CD4-positive, alpha-beta T cell (primary cell): ENCODE data around the gene CHCHD10. TPM values are rescaled to one million over a fixed set of nuclear protein-coding genes. Genes with fewer than 3 reads are reported as not detected.

Source experiments
- ATAC-seq: fragments of 200-7000 bp; cut with Tn5 transposase; one replicate; pipeline ENCODE4 v1.10.0; 2022; ENCODE audit warnings: mild to moderate bottlenecking; ENCODE audit not compliant: poor library complexity
- CTCF ChIA-PET: fragments of 350-600 bp; sonication (Branson Sonifier 250); formaldehyde crosslinking; loops from one replicate; lab custom pipeline; 2021; ENCODE audit warnings: antibody characterized with exemption, inconsistent platforms; lab: Charles Lee
- POLR2A ChIA-PET: fragments of 350-600 bp; sonication (Branson Sonifier 250); formaldehyde crosslinking; loops from one replicate; lab custom pipeline; 2021; ENCODE audit warnings: antibody characterized with exemption, inconsistent platforms; lab: Charles Lee
- DNase-seq, 14 experiments: peaks; one replicate each; pipeline ENCODE4 v3.0.0-alpha.2; 2013 to 2020; ENCODE audit warnings: mixed read lengths in 2 of 14
- H3K27ac ChIP-seq, 2 donors: one replicate each; pipeline versions ENCODE4 v1.5.1 to v1.7.0; 2013; ENCODE audit warnings: low read length in 2 of 2, low read depth in 1 of 2, mild to moderate bottlenecking in 1 of 2
- H3K27me3 ChIP-seq, 2 experiments: 1 replicate in 1 of 2; 2 replicates in 1 of 2; pipeline versions ENCODE4 v1.6.1 to v1.7.0; 2013; ENCODE audit warnings: low read length in 2 of 2, control low read depth in 1 of 2, mild to moderate bottlenecking in 1 of 2, moderate library complexity in 1 of 2; ENCODE audit not compliant: insufficient read depth in 2 of 2, control insufficient read depth in 1 of 2
- H3K36me3 ChIP-seq: one replicate; pipeline ENCODE4 v1.6.1; 2013; ENCODE audit warnings: low read length, control low read depth; ENCODE audit not compliant: insufficient read depth
- H3K4me1 ChIP-seq: one replicate; pipeline ENCODE4 v1.6.1; 2013; ENCODE audit warnings: low read length, control low read depth; ENCODE audit not compliant: insufficient read depth
- H3K4me3 ChIP-seq: one replicate; pipeline ENCODE4 v1.5.1; 2013; ENCODE audit warnings: mild to moderate bottlenecking, low read length, moderate library complexity
- H3K9me3 ChIP-seq, 2 experiments: 1 replicate in 1 of 2; 2 replicates in 1 of 2; pipeline versions ENCODE4 v1.6.1 to v1.7.0; 2013; ENCODE audit warnings: low read length in 2 of 2, mild to moderate bottlenecking in 2 of 2, control low read depth in 1 of 2, moderate library complexity in 1 of 2; ENCODE audit not compliant: control insufficient read depth in 1 of 2, insufficient read depth in 1 of 2
- H3K27ac Mint-ChIP-seq: one replicate; pipeline ENCODE4 v1.8.0; 2020; ENCODE audit warnings: mixed read lengths
- H3K27me3 Mint-ChIP-seq: one replicate; pipeline ENCODE4 v1.8.0; 2021; ENCODE audit warnings: mixed read lengths
- H3K36me3 Mint-ChIP-seq: one replicate; pipeline ENCODE4 v1.8.0; 2021; ENCODE audit warnings: low read depth, mixed read lengths
- H3K4me1 Mint-ChIP-seq: one replicate; pipeline ENCODE4 v1.8.0; 2021; ENCODE audit warnings: low read depth, mixed read lengths
- H3K4me3 Mint-ChIP-seq: one replicate; pipeline ENCODE4 v1.8.0; 2020; ENCODE audit warnings: mild to moderate bottlenecking, mixed read lengths
- H3K9me3 Mint-ChIP-seq: one replicate; pipeline ENCODE4 v1.8.0; 2020; ENCODE audit warnings: mixed read lengths
- CTCF ChIP-seq: fragments of 200-600 bp; IDR thresholded peaks from one replicate; pipeline ENCODE4 v1.8.0; 2022; ENCODE audit warnings: antibody characterized with exemption, mild to moderate bottlenecking
- intact Hi-C, 2 experiments: fragments of 100-400 bp; cut with DNase I in 1 of 2; cut with micrococcal nuclease in 1 of 2; formaldehyde crosslinking; loops; one replicate each; pipeline versions ENCODE4 v1.15.1 to v1.9.0; 2023 to 2025; cut with DNase I, micrococcal nuclease
- total RNA-seq, 174 experiments: library from RNA in 2 of 174; stranded (reverse) in 2 of 174; gene quantifications; one replicate each; pipeline ENCODE4 v1.2.3 and lab custom pipeline; 2021 to 2026

The CHCHD10 gene
- total RNA-seq, 2 experiments from 2014 or later = 34.4 to 43.0 TPM

- H3K4me3 Mint-ChIP-seq = peak overlapping the region; percentile 67
- intact Hi-C loops = loop anchor here (5.0 to 10.0 kb wide), 4 partner anchors 68 to 225 kb away; partner anchors contain the start of genes CABIN1 (in 2 of the 2) and SLC2A11 (in 1 of the 2)
- no peaks in the 10 kb centered on the region for H3K27me3 Mint-ChIP-seq
- H3K36me3 ChIP-seq = peaks cover 36% of the 10 kb centered on the region
- H3K9me3 ChIP-seq = no peaks in the 10 kb centered on the region
- H3K27ac ChIP-seq = no peak overlapping the region
- peak overlapping the region; percentile 42 for H3K27ac Mint-ChIP-seq
- peak in 1 of 14 experiments; percentile 7 for DNase-seq
- H3K27me3 ChIP-seq = no peaks in the 10 kb centered on the region
- H3K4me3 ChIP-seq = no peak overlapping the region
- CTCF ChIA-PET = interaction anchor here (2.2 kb wide), 1 partner anchor 19 kb away, joined by 7 read pairs; no protein-coding TSS in a partner anchor
- no peak for ATAC-seq
- no peaks in the 10 kb centered on the region for H3K9me3 Mint-ChIP-seq
- POLR2A ChIA-PET = interaction anchor here (0.7 kb wide), 1 partner anchor 93 kb away, joined by 3 read pairs; no protein-coding TSS in a partner anchor
- peaks cover 42% of the 10 kb centered on the region for H3K4me1 Mint-ChIP-seq
- peaks cover 46% of the 10 kb centered on the region for H3K4me1 ChIP-seq
- TF ChIP-seq CTCF = no peak
- H3K36me3 Mint-ChIP-seq = peaks cover 47% of the 10 kb centered on the region
Observed at GRCh38 chr22:23789638-23790037, 21.9 kb upstream of the CHCHD10 start.

- ChIA-PET POLR2A (interaction anchor here (0.7 to 3.4 kb wide), 3 partner anchors 17 to 93 kb away, joined by 3 to 17 read pairs (median 3); partner anchors contain the start of genes MMP11 and ZNF70), CTCF (interaction anchor here (1.9 to 2.2 kb wide), 2 partner anchors 18 to 61 kb away, joined by 6 to 7 read pairs; no protein-coding TSS in a partner anchor)
- Mint-ChIP-seq H3K4me3 (peak overlapping the region; percentile 67), H3K4me1 (peaks cover 47% of the 10 kb centered on the region), H3K27ac (peak overlapping the region; percentile 42), H3K36me3 (peaks cover 42% of the 10 kb centered on the region), H3K27me3 (no peaks in the 10 kb centered on the region), H3K9me3 (no peaks in the 10 kb centered on the region)
- TF ChIP-seq CTCF = no peak
- no peaks in the 10 kb centered on the region for H3K9me3 ChIP-seq
- no peaks in the 10 kb centered on the region for H3K27me3 ChIP-seq
- peaks cover 32% of the 10 kb centered on the region for H3K36me3 ChIP-seq
- no peak overlapping the region for H3K27ac ChIP-seq
- DNase-seq (no peak), ATAC-seq (no peak)
- no peak overlapping the region for H3K4me3 ChIP-seq
- intact Hi-C loops = loop anchor here (5.0 to 10.0 kb wide), 4 partner anchors 68 to 226 kb away; partner anchors contain the start of genes CABIN1 (in 2 of the 2) and SLC2A11 (in 1 of the 2)
- peaks cover 49% of the 10 kb centered on the region for H3K4me1 ChIP-seq
Observed at GRCh38 chr22:23789121-23789520, 21.3 kb upstream of the CHCHD10 start.

- no peak for TF ChIP-seq CTCF
- Histone ChIP-seq H3K27me3 (no peaks in the 10 kb centered on the region), H3K27ac (peak overlapping the region; percentile 70 to 98), H3K4me3 (peak overlapping the region; percentile 83), H3K4me1 (peaks cover 52% of the 10 kb centered on the region), H3K36me3 (peaks cover 21% of the 10 kb centered on the region), H3K9me3 (no peaks in the 10 kb centered on the region)
- H3K9me3 Mint-ChIP-seq = no peaks in the 10 kb centered on the region
- CTCF ChIA-PET = interaction anchor here (1.9 to 2.2 kb wide), 2 partner anchors 17 to 62 kb away, joined by 6 to 7 read pairs; no protein-coding TSS in a partner anchor
- no peak for DNase-seq
- peak overlapping the region; percentile 90 for H3K27ac Mint-ChIP-seq
- no peaks in the 10 kb centered on the region for H3K27me3 Mint-ChIP-seq
- H3K36me3 Mint-ChIP-seq = peaks cover 31% of the 10 kb centered on the region
- POLR2A ChIA-PET = interaction anchor here (0.6 to 3.4 kb wide), 6 partner anchors 15 to 226 kb away, joined by 3 to 23 read pairs (median 8); partner anchors contain the start of genes C22orf15, MMP11, SLC2A11 and ZNF70
- peak overlapping the region; percentile 91 for H3K4me3 Mint-ChIP-seq
- peaks cover 45% of the 10 kb centered on the region for H3K4me1 Mint-ChIP-seq
- intact Hi-C loops = loop anchor here (1.0 to 10.0 kb wide), 8 partner anchors 16 to 227 kb away; partner anchors contain the start of genes CABIN1 (in 2 of the 2), DERL3 (in 2 of the 2), ZNF70 (in 2 of the 2) and MMP11 (in 1 of the 2)
- ATAC-seq = no peak
Observed at GRCh38 chr22:23787910-23788309, 20.1 kb upstream of the CHCHD10 start.
